GM10847 (cell line): ENCODE results near the gene SCLT1.

Experiments
- POLR2A ChIP-seq: IDR thresholded peaks from 2 replicates; pipeline ENCODE4 v1.6.1; 2011; ENCODE audit not compliant: insufficient read length; ENCODE audit errors: extremely low read depth

The SCLT1 gene

DNA sequence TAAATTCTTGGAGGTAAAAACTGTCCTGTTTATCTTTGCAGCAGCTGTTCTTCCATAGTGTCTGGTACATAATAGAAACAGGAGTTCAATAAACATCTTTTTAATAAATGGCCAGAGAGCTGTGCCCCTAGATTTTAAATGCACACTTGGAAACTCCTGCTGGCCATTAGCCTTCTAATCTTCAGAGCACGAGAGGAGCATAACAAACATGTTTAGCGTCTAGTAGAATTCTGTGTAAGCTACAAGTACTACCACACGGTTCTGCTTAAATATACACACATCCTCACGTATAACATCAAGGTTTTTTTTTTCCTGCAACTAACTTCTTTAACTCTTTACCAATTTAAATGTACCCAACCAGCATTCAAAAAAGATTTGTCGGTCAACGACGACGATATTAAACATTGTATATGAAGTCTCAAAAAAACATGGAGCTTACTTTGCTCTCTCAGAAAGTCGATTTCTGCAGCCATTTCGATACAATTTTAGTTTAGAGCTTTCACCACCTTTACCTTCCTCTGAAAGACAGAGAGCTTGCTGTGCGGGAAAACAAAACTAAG, 628 bp downstream of the SCLT1 start:
- TF ChIP-seq POLR2A: no peak

DNA sequence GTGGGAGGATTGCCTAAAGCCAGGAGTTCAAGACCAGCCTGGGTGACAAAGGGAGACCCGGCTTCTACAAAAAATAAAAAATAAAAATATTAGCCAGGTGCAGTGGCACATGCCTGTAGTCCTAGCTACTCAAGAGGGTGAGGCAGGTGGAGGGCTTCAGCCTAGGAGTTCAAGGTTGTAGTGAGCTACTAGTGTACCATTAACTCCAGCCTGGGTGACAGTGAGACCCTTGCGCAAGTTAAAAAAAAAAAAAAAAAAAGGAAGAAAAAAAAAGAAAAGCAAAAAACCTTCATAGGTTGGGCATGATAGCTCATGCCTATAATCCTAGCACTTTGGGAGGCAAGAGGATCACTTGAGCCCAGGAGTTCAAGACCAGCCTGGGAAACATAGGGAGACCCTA, 5.8 kb downstream of the SCLT1 start:
- no peak for TF ChIP-seq POLR2A

DNA sequence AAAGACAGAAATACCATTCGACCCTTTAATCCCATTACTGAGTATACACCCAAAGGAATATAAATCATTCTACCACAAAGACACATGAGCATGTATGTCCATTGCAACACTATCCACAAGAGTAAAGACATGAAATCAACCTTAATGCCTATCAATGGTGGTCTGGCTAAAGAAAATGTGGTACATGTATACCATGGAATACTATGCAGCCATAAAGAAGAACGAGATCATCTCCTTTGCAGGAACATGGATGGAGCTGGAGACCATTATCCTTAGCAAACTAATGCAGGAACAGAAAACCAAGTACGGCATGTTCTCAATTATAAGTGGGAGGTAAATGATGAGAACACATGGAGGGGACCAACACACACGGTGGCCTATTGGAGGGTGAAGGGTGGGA, 7.9 kb downstream of the SCLT1 start:
- no peak for TF ChIP-seq POLR2A

DNA sequence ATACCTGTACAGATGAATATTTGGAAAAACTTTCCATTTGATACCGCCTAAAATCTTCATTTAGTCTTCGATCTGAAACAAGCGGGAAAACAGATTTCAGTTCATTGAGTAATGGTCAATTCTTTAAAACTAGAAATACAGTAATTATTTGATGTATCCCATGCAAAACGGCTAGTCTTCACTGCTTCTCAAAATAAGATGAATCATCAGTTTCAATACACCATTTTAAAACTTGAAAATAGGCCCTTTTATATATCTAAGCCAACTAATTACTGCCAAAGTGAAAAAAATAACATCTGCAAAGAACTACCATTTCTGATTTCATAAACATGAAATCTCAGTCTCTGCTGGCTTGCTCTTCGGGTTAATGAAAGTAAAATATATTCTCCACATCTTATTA, 11.0 kb downstream of the SCLT1 start:
- no peak for TF ChIP-seq POLR2A

DNA sequence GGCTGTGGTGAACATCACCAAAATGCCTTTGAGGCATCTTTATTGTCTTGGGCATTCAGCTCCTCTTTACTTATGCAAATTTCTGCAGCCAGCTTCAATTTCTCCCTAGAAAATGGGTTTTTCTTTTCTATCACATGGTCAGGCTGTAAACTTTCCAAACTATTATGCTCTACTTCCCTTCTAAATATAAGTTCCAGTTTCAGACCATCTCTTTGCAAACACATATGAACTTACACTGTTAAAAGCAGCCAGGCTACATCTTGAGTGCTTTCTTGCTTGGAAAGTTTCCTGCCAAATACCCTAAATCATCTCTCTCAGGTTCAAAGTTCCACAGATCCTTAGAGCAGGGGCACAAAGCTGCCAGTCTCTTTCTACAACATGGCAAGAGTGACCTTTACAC, 13.2 kb downstream of the SCLT1 start:
- no peak for TF ChIP-seq POLR2A

DNA sequence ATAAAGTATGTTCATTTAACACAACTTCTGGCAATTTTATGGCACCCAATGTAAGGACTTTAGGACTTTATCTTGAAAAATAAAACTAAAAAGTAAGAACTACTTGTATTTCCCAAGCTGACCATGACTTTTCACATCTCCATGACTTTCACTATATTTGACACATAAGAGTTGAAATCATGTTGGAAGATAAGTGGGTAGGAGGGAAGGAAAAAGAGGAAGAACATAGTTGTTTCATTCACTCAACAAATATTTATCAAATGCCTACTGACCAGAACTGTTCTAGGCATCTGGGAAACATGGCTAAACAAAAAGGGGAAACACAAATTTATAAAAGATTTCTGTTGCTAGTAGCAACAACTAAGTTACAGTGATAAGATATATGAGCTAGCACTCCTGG, 16.0 kb downstream of the SCLT1 start:
- no peak for TF ChIP-seq POLR2A

DNA sequence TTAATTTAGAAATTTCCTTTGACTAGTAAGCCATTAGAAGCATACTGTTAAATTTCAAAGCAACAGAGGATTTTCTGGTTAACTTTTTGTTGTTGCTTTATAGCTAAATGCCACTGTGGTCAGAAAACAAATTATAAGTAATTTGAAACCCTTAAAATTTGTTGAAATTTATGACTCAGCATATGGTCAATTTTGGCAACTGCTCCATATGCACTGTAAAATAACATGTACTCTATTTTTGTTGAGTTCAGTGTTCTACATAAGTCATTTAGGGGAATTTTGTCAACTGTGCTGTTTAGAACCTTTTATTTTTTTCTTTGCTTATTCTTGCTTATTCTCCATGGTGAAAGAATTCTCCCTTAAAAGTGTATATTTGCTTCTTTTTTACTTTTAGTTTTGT, 28.6 kb downstream of the SCLT1 start:
- TF ChIP-seq POLR2A: no peak

DNA sequence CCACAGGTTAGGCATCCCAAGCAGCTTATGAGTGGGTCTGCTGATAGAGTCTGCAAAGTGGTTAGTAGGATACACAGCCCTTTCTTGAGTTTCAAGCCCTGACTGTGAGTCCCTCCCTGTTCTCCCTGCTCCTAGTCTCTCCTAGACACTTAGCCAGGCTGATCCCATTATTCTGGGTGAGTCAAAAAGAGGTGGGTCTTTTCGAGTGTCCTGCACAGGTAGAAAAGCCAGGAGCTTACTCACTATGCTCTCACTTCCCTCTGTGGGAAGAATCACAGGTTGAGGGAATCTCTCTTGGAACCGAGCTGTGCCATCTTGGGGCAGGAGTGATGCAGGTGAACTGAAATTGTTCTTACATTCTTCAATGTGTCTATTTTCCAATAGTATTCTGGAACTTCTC, 29.7 kb downstream of the SCLT1 start:
- no peak for TF ChIP-seq POLR2A

DNA sequence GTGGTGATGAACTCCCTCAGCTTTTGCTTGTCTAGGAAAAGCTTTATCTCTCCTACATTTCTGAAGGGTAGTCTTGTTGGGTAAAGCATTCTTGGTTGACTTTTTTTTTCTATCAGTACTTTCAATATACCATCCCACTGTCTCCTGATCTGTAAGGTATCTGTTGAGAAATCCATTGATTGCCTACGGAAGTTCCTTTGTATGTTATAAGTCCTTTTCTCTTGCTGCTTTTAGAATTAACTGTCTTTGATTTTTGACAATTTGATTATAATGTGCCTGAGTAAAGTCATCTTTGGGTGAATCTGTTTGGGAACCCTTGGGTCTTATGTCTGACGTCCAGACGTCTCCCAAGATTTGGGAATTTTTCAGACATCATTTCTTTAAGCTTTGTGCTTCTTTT, 30.8 kb downstream of the SCLT1 start:
- no peak for TF ChIP-seq POLR2A

DNA sequence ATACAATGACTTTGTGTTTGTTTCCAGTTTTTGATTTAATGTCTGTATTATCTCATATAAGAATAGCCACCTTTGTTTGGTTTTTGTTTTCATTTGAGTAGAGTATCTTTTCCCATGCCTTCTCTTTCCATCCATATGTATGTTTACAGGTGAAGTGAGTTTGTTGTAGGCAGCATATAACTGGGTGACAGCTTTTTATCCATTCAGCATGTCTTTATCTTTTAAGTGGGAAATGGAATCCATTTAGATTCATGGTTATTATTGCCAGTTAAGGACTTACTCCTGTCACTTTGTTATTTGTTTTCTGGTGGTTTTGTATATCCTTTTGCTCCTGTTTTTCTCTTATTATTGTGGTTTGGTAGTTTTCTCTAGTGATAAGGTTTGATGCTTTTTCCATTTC, 34.3 kb downstream of the SCLT1 start:
- TF ChIP-seq POLR2A: no peak

DNA sequence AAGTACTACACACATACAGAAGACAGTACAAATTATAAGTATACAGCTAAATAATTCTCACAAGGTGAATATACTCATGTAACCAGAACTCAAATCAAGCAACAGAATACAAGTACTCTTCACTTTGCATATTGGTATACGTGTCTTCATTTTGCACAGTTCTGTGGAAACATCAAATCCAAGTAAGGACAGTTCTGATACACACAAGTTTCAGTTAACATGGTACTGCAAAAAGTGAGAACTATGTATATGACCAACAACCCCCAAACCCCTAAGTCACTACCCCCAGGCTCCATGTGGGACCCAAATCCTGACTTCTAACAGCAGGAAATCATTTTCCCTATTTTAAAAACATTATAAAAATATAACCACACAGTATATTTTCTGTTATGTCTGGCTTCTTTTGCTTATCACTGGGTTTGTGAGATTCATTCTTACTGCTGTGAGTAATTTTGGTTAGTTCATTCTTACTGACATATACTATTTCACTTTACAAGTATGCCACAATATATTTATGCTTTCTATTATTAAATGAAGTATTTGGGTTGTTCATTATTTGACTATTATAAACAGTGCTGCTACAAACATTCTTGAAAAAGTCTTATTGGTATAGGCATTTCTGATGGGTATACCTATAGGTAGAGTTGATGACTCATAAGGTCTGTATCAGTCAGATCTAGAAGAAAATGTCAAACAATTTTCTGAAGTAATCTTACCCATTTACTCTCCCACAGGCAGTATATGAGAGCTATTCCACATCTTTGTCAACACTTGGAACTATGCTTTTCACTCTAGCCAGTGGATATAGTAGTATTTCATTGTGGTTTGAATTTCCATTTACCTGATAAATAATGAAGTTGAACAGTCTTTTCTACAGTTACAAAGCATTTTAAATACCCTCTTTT, 47.0 kb downstream of the SCLT1 start:
- TF ChIP-seq POLR2A: no peak

DNA sequence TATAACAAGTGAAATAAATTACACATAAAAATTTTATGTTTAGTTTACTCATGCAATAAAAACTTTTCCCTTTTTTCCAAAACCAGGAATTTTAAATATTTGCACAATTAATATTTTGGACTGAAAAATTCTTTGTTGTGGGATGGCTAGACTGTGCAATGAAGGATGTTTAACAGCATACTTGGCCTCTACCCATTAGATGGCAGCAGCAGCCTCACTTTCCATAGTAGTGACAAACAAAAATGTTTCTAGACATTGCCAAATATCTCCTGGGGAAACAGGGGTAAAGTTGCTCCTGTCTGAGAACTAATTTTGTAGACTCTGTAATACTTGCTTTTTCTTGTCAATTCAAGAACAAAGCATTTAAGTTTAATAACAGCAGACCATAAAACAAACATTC, 49.8 kb downstream of the SCLT1 start:
- TF ChIP-seq POLR2A: no peak

DNA sequence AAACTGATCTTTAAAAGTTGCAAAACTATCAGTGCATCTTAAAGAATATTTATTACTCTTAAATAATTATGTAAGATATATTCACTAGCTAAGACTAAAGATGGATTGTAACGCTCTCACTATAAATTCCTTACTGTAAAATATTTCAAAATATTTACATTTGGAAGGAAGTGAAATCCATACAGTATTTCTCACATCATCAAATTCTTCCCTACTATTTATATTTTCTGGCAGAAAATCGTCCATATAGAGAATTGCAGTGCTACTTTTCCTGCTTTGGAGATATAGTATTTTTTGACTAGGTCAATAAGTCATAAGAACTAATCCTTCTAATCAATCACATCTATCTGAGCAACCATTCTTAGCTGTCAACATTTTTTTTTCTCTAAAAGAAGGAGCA, 52.9 kb downstream of the SCLT1 start:
- TF ChIP-seq POLR2A: no peak

DNA sequence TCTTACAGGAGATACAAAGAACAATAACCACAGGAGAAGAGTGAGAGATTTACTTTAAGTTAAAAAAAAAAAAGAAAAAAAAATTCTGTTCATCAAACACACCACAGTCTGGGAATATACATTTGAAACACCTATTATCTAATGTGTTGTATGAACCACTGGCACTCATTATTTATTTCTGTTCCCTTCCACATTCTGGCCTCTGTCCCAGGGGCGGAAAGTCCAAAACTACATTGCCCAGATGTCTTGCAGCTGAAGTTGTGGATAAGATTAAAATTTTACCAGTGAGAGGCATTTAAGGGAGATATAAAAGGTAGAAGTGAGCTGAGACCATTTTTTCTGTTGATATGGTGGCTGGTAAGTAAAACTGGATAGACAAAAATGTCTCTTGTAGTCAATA, 56.2 kb downstream of the SCLT1 start:
- TF ChIP-seq POLR2A: no peak

DNA sequence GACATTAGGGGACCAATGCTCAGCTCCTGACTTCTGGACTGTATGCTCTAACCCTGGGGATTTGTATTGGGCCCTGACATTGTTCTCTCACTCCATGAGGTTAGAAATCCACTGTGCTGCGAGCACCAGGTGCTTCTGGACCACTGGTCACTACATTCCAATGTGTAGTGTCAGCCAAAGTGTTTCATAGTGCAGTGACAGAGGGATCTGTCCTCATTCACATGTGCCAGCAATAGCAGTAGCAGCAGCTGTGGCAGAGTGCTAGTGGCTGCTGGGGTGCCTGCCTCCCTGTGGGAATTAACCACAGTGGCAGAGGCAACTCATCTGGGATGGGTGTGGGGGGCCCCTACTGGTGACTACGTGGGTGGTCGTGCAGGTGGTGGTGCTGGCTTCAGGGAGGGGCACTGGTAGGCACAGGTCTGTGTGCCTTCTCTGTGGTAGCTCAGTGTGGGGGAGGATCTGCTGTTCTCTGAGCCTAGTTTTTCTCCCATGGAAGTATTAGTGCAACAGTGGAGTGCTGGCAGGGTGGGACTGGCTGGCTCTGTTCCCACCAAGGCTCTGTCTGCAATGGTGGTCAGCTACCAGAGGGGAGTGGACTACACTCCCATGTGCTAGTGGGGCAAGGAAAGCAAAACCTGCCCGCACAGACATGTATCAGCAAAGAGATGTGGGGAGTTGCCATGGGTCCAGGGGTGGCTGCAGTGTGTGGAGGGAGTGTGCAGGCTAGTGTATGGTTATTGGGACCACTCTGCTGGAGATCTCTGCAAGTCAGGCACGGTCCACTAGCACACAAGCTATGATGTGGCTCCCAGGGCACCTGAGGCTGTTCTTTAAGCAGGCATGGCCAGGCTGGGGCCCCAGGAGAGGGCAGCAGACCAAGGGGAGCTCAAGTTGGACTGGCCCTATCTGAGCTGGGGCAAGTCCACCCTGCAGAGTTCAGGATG, 78.5 kb downstream of the SCLT1 start:
- no peak for TF ChIP-seq POLR2A

DNA sequence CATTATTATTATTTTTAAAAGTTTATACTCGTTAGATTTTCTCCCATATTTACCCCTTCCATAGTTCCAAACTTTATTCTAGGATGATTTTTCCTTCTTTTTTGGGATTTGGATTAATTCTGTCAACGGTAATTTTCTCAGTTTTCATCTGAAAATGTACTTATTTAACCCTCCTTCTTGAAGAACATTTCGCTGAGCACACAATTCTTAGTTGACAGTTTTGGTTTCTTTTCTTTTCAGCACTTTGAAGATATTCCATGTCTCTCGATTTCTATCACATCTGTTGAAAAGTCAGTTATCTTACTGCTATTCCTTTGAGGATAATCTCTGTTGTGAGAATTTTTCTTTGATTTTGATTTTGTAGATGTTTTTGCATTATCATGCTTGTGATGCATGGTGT, 85.2 kb downstream of the SCLT1 start:
- TF ChIP-seq POLR2A: no peak
